IMR-90 (cell line): ENCODE measurements around the gene BNIP3.

Experiments used
- BHLHE40 ChIP-seq: fragments of 150-350 bp; IDR thresholded peaks from 2 replicates; pipeline ENCODE4 v1.6.1; 2016; ENCODE audit warnings: mild to moderate bottlenecking, low read depth, low read length
- CEBPB ChIP-seq: IDR thresholded peaks from 2 replicates; pipeline ENCODE4 v1.6.1; 2012; ENCODE audit warnings: low read depth, low read length, improper control_type of control experiment
- FOS ChIP-seq: fragments of 150-350 bp; IDR thresholded peaks from 2 replicates; pipeline ENCODE4 v1.6.1; 2016; ENCODE audit warnings: low read depth, low read length
- MAZ ChIP-seq: IDR thresholded peaks from 2 replicates; pipeline ENCODE4 v1.6.1; 2012; ENCODE audit warnings: low read depth, mild to moderate bottlenecking, low read length, improper control_type of control experiment, moderate library complexity, borderline replicate concordance
- MXI1 ChIP-seq: IDR thresholded peaks from 2 replicates; pipeline ENCODE4 v1.6.1; 2012; ENCODE audit warnings: low read depth, mild to moderate bottlenecking, low read length, moderate library complexity, borderline replicate concordance
- POLR2A ChIP-seq: IDR thresholded peaks from 2 replicates; pipeline ENCODE4 v1.6.1; 2012; ENCODE audit warnings: mild to moderate bottlenecking, low read depth, low read length
- RCOR1 ChIP-seq: IDR thresholded peaks from 2 replicates; pipeline ENCODE4 v1.6.1; 2012; ENCODE audit warnings: mild to moderate bottlenecking, low read length, improper control_type of control experiment; ENCODE audit not compliant: insufficient replicate concordance
- RFX5 ChIP-seq: IDR thresholded peaks from 2 replicates; pipeline ENCODE4 v1.8.0; 2012; ENCODE audit warnings: low read depth, mild to moderate bottlenecking, low read length, moderate library complexity
- TF ChIP-seq, protein P1 (sequence below): conservative IDR thresholded peaks from 2 replicates; pipeline ENCODE4 v1.5.1; 2012; ENCODE audit warnings: mild to moderate bottlenecking, low read depth, low read length, improper control_type of control experiment
- TF ChIP-seq, protein P2 (sequence below): fragments of 150-350 bp; IDR thresholded peaks from 2 replicates; pipeline ENCODE4 v1.6.1; 2016; ENCODE audit warnings: low read depth, mild to moderate bottlenecking, low read length, moderate library complexity, borderline replicate concordance

DNA sequence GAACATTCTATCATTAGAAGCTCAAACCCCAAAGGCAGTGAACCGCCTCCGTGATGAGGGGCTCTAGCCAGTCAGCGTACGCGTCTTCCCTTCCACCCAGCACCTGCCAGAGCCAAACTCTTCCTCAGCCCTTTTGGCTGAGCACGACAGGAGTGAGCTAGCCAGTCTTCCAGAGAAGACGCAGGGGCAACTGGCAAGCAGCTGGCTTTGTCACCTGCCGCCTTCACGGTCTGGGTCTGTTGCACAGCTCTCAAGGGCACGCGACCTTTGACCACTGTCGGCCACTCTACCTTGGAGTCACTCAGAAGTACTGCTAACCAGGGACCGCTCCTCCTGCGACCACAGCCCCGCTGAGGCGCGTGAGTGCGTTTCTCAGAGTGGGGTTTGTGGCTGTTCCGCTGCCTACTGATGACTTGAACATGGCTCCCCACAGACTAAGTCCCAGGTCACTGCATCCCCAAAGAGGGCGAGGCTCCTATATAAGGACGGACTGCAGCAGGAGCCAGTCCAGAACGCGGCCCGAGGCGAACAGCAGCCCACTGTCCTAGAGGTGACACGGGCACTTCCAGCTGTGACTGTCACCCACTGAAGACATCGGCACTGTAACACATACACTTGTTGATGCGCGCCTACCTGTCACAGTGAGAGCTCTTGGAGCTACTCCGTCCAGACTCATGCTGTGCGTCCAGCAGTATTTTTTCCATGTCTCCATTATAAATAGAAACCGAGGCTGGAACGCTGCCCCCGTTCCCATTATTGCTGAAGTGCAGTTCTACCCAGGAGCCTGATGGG lies 8.4 kb downstream of the BNIP3 start:
- TF ChIP-seq, protein P1, sequence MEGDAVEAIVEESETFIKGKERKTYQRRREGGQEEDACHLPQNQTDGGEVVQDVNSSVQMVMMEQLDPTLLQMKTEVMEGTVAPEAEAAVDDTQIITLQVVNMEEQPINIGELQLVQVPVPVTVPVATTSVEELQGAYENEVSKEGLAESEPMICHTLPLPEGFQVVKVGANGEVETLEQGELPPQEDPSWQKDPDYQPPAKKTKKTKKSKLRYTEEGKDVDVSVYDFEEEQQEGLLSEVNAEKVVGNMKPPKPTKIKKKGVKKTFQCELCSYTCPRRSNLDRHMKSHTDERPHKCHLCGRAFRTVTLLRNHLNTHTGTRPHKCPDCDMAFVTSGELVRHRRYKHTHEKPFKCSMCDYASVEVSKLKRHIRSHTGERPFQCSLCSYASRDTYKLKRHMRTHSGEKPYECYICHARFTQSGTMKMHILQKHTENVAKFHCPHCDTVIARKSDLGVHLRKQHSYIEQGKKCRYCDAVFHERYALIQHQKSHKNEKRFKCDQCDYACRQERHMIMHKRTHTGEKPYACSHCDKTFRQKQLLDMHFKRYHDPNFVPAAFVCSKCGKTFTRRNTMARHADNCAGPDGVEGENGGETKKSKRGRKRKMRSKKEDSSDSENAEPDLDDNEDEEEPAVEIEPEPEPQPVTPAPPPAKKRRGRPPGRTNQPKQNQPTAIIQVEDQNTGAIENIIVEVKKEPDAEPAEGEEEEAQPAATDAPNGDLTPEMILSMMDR: no peak
- no peak for TF ChIP-seq BHLHE40
- no peak for TF ChIP-seq MXI1
- TF ChIP-seq RFX5: no peak
- no peak for TF ChIP-seq CEBPB
- no peak for TF ChIP-seq MAZ
- TF ChIP-seq POLR2A: no peak
- TF ChIP-seq RCOR1: no peak
- TF ChIP-seq, protein P2, sequence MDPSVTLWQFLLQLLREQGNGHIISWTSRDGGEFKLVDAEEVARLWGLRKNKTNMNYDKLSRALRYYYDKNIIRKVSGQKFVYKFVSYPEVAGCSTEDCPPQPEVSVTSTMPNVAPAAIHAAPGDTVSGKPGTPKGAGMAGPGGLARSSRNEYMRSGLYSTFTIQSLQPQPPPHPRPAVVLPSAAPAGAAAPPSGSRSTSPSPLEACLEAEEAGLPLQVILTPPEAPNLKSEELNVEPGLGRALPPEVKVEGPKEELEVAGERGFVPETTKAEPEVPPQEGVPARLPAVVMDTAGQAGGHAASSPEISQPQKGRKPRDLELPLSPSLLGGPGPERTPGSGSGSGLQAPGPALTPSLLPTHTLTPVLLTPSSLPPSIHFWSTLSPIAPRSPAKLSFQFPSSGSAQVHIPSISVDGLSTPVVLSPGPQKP: no peak
- no peak for TF ChIP-seq FOS
